Fibroblast of skin of right quadriceps (primary cell): ENCODE data around the gene KRTAP5-2.
A peak's percentile ranks its signal among the peaks of the same experiment; 100 is the strongest.

Source experiments
- DNase-seq: peaks from one replicate; pipeline ENCODE4 v3.0.0-alpha.2; 2013

The KRTAP5-2 gene

DNA sequence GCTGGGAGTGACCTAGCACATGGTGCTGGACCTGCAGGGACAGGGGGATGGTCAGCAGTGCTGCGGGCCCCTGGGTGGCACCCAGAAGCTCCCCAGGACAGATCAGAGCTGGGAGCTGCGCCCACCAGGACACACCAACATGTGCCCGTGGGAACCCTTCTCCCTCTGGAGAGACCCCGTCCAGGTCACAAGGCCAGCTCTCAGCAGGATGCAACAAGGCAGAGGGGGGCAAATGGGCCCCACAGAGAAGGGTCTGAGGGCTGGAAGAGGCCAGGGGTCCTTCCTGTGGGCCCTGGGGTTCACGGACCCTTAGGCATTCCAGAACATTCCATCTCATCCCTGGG, 32.2 kb downstream of the KRTAP5-2 start:
- DNase-seq: no peak

DNA sequence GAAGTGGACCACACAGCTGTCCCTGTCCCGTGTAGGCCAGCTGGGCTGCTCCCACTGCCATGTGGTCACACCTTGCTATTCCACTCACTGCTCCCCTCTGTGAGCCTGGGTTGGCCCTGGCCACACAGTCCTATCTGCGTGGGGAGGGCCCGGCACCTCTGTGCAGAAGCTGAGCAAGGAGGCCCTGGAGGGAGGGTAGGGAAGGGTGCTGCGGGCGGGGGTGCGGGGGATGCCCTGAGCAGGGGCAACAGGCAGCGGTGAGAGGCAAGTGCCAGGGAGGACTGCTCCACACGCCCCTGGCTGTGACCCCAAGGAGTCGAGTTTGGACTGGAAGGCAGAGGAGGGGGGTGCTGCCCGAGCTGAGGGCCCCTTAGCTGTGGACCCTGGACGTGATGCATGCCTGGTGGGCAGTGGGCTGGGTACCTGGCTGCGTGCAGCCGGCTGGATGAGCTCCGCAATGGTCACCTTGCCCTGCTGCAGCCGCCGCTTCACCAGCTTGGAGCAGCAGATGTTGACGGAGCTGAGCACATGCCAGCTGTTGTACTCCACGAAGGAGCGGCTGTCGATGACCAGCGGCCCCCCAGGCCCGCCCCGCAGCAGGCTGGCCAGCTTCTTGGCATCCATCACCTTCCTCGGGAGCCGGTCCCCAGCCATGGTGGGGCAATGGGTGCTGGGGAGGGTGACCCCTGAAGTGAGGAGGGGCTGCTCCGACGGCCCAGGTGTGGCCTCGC, 32.8 kb downstream of the KRTAP5-2 start:
- DNase-seq: no peak

DNA sequence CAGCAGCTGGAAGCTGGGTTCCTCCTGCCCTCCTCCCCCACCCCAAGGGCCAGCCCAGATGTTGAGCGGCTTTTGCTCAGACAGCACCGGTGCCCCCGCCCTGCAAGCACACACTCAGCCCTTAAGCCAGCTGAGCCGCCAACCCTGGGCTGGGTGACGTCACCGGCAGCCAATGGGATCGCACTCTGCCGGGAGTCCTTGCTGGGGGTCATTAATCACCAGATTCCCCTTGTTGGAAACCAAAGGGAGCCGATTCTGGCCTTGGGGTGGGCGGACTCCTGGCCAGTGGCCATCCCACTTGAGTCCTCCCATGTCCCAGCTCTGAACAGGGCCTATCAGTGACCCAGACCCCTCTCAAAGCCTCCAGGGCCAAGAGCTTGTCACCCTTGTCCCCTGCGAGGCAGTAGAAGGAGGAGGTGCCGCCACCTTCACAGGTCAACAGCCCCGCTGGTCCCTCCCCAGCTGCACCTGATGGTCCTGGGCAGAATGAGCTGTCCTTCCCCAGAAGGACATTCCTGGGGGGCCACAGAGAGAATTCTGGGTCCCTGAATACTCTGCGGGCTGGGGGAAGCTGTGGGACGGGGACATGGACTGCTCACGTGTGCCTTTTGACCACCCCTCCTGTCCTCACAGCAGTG, 33.4 kb downstream of the KRTAP5-2 start:
- peak; percentile 86 for DNase-seq

DNA sequence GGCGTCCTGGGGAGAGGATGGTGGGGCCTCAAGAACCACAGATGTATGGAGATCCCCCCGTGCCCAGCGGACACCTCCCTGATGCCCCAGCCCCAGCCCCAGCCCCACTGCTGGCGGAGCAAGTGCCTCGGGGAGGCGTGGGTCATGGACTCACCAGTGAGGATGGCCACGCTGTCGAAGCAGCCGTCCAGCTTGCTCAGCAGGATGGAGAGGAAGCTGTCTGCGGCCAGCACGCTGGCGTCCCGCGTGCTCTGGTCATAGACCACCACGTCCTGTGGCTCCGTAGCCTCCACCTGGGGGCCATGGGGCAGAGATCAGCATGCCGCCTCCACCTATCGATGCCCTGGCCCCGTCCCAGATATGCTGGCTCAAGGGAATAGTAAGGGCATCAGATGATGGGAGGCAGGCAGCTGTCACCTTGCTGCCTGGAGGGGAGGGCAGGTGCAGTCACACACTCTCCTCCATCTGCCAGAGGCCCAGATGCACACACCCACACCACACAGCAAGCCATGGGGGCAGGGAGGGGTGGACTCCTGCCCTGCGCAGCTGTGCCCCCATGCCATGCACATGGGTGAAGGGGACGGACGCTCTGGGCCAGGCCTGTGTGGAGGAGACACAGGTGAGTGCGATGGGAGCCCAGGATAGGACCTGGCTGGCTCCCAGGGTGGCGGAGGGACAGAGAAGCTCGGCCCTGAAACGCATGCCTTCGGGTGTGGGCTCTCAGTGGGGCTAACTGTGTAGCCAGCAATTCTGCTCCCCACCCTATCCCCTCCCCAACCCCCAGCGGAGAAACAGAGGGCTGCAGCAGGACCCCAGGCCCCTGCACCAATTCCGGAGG, 34.2 kb downstream of the KRTAP5-2 start:
- DNase-seq: no peak

DNA sequence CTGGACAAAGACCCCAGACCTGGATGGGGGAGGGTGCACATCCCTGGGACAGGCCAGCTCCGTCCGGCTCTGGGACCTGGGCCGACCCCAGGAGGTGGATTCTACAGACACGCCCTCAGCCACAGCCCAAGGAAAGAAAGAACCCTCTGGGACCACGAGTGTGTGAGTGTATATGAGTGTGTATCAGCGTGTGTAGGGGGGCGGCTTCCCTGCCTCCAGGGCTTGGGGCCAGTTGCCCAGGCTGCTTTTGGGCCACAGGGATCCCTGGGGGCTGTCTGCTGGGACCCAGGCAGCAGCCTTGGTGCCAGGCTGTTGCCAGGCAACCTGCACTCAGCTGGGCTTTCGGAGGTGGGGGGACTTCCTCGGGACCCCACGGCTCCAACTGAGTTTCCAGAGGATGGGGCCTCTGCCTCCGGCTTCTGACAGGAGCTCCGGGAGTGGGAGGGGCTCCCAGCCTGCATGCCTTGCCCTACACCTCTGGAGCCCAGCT, 34.9 kb downstream of the KRTAP5-2 start:
- DNase-seq: no peak

GRCh38 chr11:1562469-1563148, 35.5 kb downstream of the KRTAP5-2 start:
- no peak for DNase-seq

DNA sequence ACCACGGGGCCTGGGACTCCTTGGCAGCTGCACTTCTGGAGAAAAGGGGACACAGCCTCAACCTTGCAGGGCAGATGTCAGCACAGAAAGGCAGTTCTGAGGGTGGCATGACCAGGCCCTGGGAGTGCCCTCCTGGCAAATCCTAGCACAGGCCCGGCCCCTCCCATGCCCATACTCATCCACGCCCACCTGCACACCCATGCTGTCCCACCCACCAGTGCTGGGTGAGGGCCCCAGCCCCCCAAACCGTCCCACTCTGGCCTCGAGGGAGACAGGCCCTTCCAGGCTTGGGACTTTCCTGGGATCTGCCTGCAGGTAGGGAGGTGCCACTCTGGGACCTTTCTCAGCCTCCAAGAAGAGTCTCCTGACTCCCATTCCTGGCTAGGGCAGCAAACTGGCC, 36.1 kb downstream of the KRTAP5-2 start:
- DNase-seq: no peak

DNA sequence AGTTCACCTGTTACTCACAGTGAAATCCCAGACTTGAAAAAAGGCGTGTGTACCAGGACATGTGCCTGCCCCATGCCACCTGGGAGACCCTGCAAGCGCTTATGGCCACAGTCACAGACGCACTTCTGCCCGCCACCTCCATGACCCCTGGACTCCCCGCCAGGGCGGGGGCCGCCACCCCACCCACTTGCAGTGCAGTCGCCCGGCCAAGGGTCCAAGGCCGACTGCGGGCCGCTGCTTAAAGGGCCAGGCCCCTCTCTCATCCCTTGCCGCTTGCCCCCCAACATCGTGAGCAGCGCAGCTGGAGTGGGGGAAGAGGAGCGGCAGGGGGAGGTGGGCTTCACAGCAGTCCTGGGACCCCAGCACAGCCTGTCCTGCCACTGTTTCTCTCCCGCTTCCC, 36.8 kb downstream of the KRTAP5-2 start:
- DNase-seq: no peak

DNA sequence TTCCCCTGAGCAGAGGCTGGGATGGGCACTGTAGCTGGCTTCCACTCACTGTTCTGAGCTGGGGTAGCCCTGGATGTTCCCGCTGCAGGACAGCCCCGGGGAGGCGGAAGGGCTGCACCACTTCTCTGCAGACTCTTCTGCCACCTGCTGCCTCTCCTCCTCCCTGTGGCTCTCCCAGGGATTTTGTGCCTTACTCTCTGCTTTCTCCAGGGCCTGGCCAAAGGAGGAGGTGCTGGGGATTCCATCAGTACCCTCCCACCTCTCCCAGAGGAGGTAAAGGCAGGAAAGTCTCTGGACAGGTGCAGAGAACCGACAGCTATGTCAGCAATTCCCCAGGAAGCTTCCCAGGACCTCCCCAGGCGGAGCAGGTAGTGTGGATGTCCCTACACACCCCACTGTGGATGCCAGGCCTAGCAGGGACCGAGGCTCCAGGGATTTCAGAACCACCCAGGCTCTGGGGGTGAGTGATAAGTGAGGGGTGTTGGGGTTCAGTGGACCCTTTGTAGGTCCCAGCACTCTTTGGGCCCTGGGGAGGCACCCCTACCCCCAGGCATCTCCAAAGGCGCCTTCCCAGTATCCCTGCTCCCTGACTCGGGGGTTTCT, 37.3 kb downstream of the KRTAP5-2 start:
- no peak for DNase-seq

DNA sequence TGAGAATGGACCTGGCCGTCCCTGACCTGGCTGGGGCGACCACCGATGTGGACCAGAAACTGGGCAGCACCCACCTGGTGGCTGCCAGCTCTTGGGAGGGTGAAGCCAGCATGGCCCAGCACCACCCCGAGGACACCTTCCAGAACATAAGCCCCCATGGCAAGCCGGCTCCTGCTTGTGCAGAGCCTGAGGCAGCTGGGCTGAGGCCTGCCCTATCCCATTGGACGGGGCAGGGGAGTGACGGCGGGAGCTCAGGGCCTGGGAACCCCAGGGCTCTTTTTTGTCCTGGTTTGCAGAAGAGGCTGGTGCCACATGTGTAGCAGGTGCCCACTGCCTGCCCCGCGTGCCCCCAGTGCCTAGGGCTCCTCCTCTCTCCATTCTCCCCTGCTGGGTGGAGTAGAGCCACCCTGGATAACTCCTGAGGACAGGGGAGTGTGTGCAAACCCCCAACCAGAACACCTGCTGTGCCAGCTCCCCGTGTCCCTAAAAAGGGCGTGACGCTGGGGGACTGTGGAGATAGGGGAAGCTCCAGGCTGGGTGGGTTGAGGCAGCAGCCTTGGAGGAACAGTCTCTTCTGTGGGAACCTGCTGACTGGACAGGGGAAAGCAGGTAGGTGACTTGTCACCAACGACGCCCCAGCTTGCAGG, 38.0 kb downstream of the KRTAP5-2 start:
- no peak for DNase-seq

- DNase-seq: peak; percentile 50
These were observed 38.8 kb downstream of the KRTAP5-2 start for GRCh38 chr11:1559111-1559951.

- DNase-seq: no peak
These were observed 39.4 kb downstream of the KRTAP5-2 start for GRCh38 chr11:1558775-1559110.

GRCh38 chr11:1557904-1558774, 40.0 kb downstream of the KRTAP5-2 start:
- peak; percentile 82 for DNase-seq

DNA sequence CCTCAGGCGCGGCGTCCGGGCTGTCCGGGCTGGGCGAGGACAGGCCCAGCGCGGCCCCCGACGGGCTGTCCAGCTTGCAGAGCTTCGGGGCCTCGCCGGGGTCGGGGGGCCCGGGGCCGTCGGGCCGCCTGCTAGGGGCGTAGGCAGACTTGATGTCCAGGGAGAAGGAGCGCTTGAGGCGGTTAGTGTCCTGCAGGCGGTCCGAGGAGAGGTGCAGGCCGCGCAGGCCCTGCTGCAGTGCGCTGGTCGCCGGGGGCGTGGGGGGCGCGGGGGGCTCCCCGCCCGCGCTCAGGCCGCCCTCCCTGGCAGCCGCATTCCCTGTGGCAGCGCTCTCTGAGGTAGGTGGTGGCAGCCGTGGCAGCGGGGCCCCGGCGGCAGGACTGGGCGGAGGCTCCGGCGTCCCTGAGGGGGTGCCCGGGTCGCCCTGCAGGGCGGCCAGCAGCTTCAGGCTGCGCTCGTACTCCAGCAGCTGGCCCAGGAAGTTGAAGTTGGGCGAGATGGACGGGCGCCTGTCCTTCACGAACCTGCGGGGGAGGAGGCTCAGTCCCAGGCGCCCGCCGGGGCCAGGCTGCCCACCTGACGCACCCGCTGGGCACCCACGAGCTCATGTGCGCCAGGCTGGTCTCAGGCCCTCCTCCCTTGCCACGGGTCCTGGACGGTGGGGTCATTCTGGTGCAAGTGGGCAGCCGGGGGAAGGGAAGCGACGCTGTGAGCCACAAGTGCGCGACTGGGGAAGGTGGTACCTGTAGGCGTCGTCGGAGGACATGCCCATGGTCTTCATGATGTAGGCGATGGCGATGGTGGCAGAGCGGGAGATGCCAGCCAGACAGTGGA, 40.8 kb downstream of the KRTAP5-2 start:
- no peak for DNase-seq

- no peak for DNase-seq
These were observed 41.7 kb downstream of the KRTAP5-2 start for GRCh38 chr11:1556278-1556902.

DNA sequence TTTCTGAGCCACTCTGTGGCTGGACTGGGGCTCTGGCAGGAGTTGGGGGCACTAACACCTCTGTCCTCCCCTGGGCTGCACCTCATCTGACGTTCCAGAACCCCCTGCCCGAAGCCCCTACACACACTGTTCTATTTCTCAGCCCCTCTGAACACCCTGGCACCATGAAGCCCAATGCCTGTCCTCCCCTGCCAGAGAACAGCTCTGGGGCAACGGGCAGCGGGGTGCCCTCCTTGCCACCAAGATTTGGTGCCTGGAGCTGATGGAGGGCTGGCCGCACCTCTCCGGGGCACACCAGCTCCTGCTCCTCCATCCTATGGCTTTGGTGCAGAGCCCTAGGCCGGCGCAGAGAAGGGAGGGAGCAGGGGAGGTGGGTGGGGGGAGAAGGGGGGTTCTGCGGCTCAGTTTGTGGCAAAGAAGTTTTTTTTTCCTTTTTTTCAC, 42.4 kb downstream of the KRTAP5-2 start:
- no peak for DNase-seq

DNA sequence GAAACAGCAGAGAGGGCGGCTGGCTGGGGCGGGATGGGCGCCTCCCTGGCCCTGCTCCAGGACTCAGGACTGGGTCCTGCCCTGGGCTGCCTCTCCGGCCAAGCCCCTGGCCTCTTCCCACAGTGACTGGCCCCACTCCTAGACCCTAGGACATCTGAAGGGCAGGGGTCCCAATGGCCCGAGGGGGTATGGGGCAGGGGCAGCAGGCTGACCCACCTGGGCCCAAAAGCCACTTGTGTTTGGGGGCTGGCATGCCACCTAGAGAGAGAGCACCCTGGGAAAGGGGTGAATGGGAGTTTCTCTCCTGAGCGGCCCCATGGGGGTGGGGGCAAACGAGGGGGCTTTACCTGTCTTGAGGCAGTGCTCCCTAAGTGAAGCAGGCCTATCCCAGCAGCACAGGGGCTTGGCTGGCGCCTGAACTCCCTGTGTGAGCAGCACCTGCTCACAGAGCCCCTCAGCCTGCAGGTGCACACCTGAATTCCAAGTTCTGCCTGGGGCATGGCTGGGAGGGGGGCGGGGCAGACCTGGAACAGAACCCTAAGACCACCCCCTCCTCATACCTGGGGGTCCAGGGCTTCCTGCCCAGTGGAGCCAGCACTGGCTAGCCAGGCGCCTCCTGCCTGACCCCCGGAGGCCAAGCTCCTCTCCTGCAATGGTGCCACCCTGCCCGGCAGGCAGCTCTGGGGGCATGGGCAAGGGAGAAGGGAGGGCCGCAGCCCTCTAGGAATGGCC, 42.9 kb downstream of the KRTAP5-2 start:
- DNase-seq: no peak
